GM19324 (cell line): ENCODE results near the gene LASP1NB.

Experiments used
- ATAC-seq: cut with Tn5 transposase; IDR thresholded peaks from one replicate; pipeline ENCODE4 v1.9.1; 2021; ENCODE audit warnings: mild to moderate bottlenecking, moderate library complexity; ENCODE audit not compliant: unreplicated experiment, low FRiP score

Gene LASP1NB

DNA sequence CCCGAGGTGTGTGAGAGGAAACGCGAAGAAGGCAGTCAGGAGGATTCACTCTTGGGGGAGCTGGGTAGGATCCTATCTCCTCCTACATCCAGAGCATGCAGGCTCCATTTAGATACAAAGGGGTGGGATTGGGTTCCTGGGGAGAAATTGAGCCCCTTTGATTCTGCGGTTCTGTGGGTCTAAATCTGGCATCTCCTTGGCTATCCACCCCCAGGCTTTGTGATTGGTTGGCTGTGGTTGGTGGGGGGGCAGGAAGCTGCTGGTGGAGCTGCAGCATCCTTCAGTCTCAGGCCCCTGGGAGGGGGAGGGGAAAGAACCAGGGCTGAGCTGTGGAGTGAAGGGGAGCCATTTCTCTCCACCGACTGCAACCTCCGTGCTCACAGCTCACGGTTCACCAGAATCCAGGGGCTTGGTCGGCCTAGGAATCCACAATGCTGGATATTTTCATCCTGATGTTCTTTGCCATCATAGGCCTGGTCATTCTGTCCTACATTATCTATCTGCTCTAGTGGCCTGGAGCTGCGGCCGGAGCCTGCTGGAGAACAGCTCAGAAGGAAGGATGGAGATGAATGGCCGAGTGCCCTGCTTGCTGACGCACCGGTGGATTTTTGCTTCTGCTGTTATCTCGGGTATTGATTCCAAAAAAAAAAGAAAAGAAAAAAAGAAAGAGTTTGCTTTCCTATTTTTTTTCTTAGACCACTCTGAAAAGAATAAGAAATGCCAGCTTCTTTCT is at the start of gene LASP1NB:
Gene LASP1NB, plus strand, starts transcription at position 352 of the 733 bp plus-strand sequence.
- no peak for ATAC-seq

GRCh38 chr17:38877130-38877851 is 48.1 kb upstream of the LASP1NB start:
- ATAC-seq = no peak

DNA sequence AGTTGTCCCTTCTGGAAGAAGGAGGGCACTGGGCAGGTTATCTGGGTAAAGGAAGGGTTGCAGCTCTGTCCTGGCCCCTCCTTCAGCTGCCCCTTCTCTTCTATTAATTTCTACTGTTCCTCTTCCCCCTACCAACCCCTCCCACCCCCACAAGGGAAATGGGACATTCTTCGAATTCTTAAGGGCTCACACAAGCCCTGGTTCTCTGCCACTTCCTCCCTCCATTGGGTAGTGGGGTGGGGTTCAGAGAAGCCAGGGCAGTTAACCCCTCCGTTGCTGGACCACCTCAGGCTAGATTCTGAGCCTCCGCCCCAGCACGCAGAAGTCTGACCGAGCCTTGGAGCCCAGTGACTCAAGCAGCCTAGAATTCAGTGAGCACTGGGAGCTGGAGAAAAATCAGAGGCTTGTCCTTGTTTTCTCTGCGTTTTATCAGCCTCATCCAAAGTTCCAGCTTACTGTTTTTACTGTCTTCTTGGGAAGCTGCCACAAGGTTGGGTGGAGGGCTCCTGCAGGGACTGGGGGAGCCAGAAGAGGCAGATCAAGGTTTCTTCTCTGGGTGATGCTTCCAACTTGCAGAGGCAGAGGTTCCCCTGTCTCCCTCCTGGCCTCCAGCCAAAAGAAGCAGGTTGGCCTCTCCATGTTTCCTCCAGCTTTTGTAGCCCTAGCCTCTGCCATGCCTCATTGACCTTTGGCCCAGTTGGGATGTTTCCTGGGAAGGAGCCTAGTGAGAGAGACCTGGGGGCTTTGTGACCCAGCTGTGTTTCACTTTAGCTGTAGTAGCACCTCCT is 45.3 kb upstream of the LASP1NB start:
- ATAC-seq = no peak

- no peak for ATAC-seq
Measured at GRCh38 chr17:38881600-38882191, 43.7 kb upstream of the LASP1NB start.

DNA sequence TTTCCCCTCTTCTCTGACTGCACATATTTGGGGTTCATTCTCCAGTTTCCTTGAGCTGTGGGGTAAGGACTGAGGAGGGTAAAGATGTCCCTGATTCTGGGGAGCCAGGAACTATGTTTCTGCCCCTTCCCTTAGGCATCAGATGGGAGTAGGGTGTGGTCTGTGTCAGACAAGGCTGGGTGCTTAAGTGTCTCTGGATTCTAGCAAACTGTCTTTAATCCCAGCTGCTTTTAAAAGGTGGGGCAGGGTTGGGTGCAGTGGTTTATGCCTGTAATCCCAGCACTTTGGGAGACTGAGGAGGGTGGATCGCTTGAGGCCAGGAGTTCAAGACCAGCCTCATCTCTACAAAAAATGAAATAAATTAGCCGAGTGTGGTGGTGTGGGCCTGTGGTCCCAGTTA is 42.5 kb upstream of the LASP1NB start:
- ATAC-seq = no peak

DNA sequence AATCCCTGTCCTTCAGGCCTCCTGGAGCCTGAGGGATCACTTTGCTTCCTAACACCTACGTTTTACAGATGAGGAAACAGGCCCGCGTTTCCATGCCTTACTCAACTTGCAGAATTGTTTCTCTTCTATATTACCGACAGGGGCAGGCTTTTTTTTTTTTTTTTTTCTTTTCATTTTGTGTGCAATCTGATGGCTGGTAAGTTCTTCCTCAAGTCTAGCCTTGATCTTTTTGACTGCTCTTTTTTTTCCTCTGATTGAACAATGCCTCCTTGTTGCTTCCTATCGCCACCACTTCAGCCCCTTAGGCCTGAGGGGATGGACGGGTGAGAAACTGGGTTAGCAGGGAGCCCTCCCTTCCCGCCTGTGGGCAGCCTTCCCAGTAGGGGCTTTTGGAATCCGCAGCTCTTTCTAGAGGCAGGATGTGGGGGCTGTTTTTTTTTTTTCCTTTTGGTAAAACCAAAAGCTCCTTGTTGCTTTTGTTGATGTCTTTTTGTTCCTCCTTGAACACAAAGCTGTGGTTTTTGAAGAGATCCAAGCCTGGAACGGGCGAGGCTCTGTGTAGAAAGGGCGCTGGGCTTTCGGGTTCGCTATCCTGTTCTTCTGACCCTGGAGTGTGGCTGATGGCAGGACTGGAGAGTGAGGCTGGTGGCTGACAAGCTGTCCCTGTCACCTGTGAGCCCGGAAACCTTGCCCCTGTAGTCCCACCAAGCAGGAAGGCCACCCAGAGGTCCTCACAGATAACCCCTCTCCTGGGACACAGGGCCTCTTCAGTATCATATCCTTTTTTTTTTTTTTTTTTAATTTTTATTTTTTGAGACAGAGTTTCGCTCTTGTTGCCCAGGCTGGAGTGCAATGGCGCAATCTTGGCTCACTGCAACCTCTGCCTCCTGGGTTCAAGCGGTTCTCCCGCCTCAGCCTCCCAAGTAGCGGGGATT is 41.6 kb upstream of the LASP1NB start:
- no peak for ATAC-seq

DNA sequence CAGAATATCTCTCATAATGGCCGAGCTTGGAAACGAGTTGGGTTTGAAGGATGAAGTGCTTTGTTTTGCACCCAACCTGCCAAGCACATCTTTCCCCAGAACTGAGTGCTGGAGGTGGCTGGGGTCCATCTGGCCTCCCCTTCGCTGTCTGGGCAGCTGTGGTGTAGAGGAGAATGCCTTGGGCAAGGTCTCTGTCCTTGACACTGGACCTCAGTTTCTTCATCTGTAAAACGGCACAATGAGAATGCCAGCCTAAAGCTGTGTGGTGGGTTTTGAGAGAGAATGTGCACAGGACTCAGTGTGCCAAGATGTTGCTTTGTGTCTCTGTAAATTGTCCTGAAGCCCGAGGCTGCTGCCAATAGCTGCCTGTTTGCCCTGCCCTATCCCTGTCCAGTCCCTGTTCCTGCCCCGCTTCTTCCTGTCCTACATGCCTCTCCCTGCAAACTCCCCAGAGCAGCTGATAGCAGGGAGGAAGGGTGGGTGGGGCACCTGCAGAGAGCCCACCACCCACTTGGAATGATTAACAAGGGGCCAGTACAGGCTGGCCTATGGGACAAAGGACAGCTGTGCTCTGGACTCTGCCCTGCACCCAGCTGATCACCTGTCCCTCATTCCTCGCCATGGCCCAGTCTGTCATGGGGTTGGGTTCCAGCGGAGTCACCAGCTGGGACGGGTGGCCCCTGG is 40.2 kb upstream of the LASP1NB start:
- ATAC-seq = no peak

DNA sequence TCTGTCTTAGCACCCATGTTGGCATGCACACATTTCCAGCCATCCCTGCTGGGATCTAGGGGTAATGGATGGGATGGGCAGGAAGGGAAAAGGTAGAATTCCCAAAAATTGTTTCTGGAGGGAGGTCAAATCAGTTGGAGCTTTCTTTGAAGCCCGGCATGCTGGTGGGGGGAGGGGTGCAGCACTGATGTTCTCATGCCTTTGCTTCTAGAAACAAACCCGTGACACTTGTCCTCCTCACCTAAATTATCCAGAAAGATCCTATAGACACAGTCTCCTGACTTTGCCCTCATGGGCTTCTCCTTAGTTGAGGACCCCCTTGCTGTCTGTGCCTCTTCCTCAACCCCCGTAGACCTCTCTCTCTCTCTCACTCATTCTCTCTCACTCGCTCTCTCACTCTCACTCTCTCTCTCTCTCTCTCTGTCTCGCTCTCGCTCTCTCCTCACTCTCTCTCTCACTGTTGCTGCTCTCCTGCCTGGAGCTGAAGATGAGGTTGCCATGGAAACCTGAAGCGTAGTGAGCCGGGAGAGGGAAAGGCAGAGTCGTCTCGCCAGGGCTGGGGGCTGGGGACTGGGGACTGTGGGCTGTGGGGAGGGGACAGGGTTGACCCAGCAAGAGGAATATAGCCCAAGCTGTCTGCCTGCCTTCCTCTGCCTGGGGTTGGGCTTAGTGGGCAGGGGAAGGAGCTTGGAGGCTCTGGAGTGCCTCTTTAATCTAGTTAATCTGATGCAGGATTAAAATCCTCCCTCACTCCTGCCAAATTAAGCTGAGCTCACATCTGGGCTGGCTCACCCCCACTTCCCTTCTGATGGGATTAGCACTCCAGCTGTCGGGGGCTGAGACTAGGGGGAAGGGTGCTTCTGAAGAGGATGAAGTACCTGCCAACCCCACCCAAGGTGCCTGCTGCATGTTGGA is 39.4 kb upstream of the LASP1NB start:
- no peak for ATAC-seq

DNA sequence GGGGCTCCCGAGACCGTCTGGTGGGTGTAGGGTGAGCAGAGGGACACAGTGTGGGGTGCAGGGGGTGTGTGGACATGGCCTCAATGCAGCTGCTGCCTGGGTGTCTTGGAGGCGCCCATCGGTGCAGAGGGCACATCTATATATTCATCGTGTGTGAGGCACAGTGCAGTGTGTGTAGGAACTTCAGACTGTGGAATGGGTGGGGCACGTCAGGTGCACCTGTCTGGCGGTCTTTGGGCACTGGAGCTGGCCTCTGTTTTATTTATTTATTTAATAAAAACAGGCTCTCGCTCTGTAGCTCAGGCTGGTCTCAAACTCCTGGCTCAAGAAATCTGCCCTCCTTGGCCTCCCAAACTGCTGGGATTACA is 38.8 kb upstream of the LASP1NB start:
- ATAC-seq = no peak

GRCh38 chr17:38888842-38889241 is 36.6 kb upstream of the LASP1NB start:
- ATAC-seq = no peak

- no peak for ATAC-seq
Measured at GRCh38 chr17:38889745-38890409, 35.5 kb upstream of the LASP1NB start.

GRCh38 chr17:38890410-38890746 is 35.0 kb upstream of the LASP1NB start:
- ATAC-seq = no peak

DNA sequence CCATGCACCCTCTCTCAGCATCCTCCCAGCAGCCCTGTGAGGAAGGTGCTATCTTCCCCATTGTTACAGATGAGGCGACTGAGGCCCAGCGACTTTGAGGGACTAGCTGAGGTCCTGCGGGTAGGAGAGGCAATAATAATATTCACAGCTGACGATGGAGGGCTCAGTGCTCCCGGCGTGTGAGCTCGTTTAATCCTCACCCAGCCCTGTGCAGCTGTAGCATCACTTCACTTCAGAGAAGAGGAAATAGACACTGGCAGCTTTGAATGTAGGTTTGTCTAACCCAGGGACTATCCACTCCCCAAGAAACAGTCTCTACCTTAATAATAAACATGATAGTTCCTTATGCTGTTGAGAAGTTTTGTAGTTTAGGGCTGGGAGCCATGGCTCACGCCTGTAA is 34.0 kb upstream of the LASP1NB start:
- no peak for ATAC-seq

DNA sequence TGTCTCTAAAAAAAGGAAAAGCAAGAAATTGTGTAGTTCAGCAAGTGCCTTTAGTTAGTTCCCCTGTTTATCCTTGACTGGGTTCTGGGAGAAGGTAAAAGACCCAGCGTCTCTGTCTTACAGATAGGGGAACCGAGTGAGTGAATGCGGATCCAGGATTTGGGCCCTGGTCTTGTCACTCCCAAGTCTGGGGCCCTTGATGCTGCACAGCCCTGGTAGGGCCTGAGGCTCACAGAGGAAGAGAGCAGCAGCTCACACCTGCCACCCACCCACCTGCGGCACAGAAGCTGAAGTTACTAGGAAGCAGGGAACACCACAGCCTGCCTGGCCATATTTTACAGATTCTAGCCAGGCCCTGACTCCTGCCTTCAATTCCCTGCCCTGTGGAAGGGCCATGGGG is 33.3 kb upstream of the LASP1NB start:
- ATAC-seq = no peak

DNA sequence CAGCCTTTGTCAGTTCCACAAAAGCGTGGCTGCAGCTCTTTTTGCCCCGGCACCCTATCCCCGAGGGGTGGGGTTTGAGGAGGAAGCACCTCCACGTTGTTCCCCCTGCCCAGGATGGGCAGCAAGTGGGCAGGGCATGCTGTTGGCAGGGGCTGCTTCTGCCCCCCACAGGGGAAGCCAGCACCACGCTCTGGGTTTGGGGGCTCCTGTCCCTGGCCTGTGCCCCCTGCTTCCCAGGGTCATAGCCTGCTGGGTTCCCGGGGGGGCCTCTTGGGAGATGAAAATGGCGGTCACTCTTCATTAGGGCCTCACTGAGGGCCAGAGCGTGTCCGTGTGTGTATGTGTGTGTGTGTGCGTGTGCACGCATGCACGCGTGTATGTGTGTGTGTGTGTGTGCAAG is 32.8 kb upstream of the LASP1NB start:
- no peak for ATAC-seq

GRCh38 chr17:38893113-38893512 is 32.3 kb upstream of the LASP1NB start:
- no peak for ATAC-seq

DNA sequence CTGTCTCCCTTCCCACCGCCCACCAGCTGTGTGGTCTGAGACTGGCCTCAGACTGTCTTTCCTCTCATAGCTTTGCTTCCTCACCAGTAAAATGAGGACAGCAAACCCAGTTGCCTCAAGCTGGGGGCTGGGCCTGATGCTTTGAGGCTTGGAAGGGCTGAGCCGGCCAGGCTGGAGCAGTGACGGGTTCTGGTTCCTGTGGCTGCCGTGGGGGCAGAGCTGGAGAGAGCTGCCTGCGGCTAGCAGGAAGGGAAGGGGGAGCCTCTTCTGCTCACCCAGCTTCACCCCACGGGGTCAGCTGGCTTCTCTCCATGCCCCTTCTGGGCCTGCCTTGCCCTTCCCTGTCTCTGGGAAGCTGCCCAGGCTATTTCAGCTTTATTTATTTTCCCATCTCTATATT is 31.8 kb upstream of the LASP1NB start:
- no peak for ATAC-seq

GRCh38 chr17:38894276-38894675 is 31.1 kb upstream of the LASP1NB start:
- no peak for ATAC-seq
